Right lobe of liver (tissue), 4 donors: ENCODE data around the gene WDR45B.

Experiments used
- POLR2A ChIP-seq: fragments of 450-650 bp; IDR thresholded peaks from one replicate; pipeline ENCODE4 v1.6.1; 2017; ENCODE audit warnings: antibody characterized with exemption, mild to moderate bottlenecking
- TF ChIP-seq, protein P1 (sequence below), 4 donors: fragments of 200-600 bp in 3 of 4; fragments of 450-650 bp in 1 of 4; IDR thresholded peaks; one replicate each; pipeline versions ENCODE4 v1.5.1 to v1.8.0; 2016 to 2022; ENCODE audit warnings: antibody characterized with exemption in 4 of 4, mild to moderate bottlenecking in 2 of 4
- donor health status: DM: no; HTN: no; CAD: no.
- donor health status: DM: no; HTN: no; CAD: no.
- donor health status: DM: no; HTN: yes; CAD: no.

DNA sequence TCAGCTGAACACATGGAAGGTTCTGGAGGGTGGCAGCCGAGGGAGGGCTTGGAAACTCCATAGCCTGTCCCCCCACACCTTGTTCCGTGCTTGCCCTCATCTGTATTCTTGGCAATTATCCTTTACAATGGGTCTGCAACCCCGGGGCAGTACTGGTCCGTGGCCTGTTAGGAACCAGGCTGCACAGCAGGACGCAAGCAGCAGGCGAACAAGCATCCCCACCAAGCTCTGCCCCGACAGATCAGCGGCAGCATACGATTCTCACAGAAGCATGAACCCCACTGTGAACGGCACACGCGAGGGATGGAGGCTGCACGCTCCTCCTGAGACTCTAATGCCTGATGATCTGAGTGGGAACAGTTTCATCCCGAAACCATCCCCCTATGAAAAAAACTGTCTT is 6.2 kb downstream of the WDR45B start:
- TF ChIP-seq, protein P1, sequence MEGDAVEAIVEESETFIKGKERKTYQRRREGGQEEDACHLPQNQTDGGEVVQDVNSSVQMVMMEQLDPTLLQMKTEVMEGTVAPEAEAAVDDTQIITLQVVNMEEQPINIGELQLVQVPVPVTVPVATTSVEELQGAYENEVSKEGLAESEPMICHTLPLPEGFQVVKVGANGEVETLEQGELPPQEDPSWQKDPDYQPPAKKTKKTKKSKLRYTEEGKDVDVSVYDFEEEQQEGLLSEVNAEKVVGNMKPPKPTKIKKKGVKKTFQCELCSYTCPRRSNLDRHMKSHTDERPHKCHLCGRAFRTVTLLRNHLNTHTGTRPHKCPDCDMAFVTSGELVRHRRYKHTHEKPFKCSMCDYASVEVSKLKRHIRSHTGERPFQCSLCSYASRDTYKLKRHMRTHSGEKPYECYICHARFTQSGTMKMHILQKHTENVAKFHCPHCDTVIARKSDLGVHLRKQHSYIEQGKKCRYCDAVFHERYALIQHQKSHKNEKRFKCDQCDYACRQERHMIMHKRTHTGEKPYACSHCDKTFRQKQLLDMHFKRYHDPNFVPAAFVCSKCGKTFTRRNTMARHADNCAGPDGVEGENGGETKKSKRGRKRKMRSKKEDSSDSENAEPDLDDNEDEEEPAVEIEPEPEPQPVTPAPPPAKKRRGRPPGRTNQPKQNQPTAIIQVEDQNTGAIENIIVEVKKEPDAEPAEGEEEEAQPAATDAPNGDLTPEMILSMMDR (IDR thresholded peaks at IDR 0.05) = no peak
- no peak for TF ChIP-seq POLR2A
